ENCODE results near the gene SPART.

The SPART gene

GRCh38 chr13:36374063-36374462 is 27.9 kb upstream of the SPART start:
- Histone ChIP-seq H3K4me3 (replicated peaks; ENCODE audit: low read depth, low read length) (no peak overlapping the region), H3K27me3 (replicated peaks; ENCODE audit: control insufficient read depth, insufficient read depth, low read length) (no peaks in the 10 kb centered on the region), H3K36me3 (ENCODE audit: control insufficient read depth, insufficient read depth, low read length) (no peaks in the 10 kb centered on the region)
- no peak for TF ChIP-seq CTCF (IDR thresholded peaks at IDR 0.05; ENCODE audit: insufficient read depth, low read length, poor library complexity, severe bottlenecking)
- no peak for DNase-seq (ENCODE audit: extremely low read depth, insufficient read length)

GRCh38 chr13:36371185-36371584 is 25.0 kb upstream of the SPART start:
- no peak for TF ChIP-seq CTCF (IDR thresholded peaks at IDR 0.05; ENCODE audit: insufficient read depth, low read length, poor library complexity, severe bottlenecking)
- Histone ChIP-seq H3K27me3 (replicated peaks; ENCODE audit: control insufficient read depth, insufficient read depth, low read length) (no peaks in the 10 kb centered on the region), H3K4me3 (replicated peaks; ENCODE audit: low read depth, low read length) (no peak overlapping the region), H3K36me3 (ENCODE audit: control insufficient read depth, insufficient read depth, low read length) (no peaks in the 10 kb centered on the region)
- no peak for DNase-seq (ENCODE audit: extremely low read depth, insufficient read length)

DNA sequence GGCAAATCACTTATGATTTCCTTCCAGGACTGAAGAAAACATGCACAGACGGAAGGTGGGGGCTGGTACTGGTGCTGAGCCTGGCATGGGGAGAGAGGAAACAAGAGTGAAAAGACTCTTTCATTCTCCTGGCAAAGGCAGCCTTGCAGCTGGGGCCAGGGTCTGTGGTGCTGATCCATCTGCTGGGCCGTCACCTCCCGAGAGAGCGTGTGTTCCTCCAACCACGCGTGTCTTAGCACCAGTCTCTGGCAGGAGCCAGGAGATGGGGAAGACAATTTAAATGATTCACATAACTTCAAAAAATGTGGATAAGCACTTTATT is 23.9 kb upstream of the SPART start:
- TF ChIP-seq CTCF (IDR thresholded peaks at IDR 0.05; ENCODE audit: insufficient read depth, low read length, poor library complexity, severe bottlenecking): no peak
- Histone ChIP-seq H3K4me3 (replicated peaks; ENCODE audit: low read depth, low read length) (no peak overlapping the region), H3K36me3 (ENCODE audit: control insufficient read depth, insufficient read depth, low read length) (no peaks in the 10 kb centered on the region), H3K27me3 (replicated peaks; ENCODE audit: control insufficient read depth, insufficient read depth, low read length) (no peaks in the 10 kb centered on the region)
- no peak for DNase-seq (ENCODE audit: extremely low read depth, insufficient read length)

GRCh38 chr13:36369268-36370107 is 23.3 kb upstream of the SPART start:
- Histone ChIP-seq H3K4me3 (replicated peaks; ENCODE audit: low read depth, low read length) (no peak overlapping the region), H3K36me3 (ENCODE audit: control insufficient read depth, insufficient read depth, low read length) (no peaks in the 10 kb centered on the region), H3K27me3 (replicated peaks; ENCODE audit: control insufficient read depth, insufficient read depth, low read length) (no peaks in the 10 kb centered on the region)
- no peak for TF ChIP-seq CTCF (IDR thresholded peaks at IDR 0.05; ENCODE audit: insufficient read depth, low read length, poor library complexity, severe bottlenecking)
- DNase-seq (ENCODE audit: extremely low read depth, insufficient read length): no peak

GRCh38 chr13:36366031-36366430 is 19.8 kb upstream of the SPART start:
- H3K27me3 ChIP-seq (replicated peaks; ENCODE audit: control insufficient read depth, insufficient read depth, low read length): no peaks in the 10 kb centered on the region
- no peak for DNase-seq (ENCODE audit: extremely low read depth, insufficient read length)
- TF ChIP-seq CTCF (IDR thresholded peaks at IDR 0.05; ENCODE audit: insufficient read depth, low read length, poor library complexity, severe bottlenecking): no peak

More at GRCh38 chr13:36366031-36366430, 19.8 kb upstream of the SPART start:
- H3K36me3 ChIP-seq (ENCODE audit: control insufficient read depth, insufficient read depth, low read length): no peaks in the 10 kb centered on the region
- H3K4me3 ChIP-seq (replicated peaks; ENCODE audit: low read depth, low read length): no peak overlapping the region
